Endothelial cell of hepatic sinusoid (primary cell): ENCODE data around the gene FBH1.
"Not testable (repeated sequence)": the region's sequence is repeated elsewhere in the genome, so short reads cannot be mapped to it uniquely, and the experiment has no call there.

Experiments
- in situ Hi-C: cut with HindIII; loops from 2 replicates; pipeline ENCODE4 v1.10.0; 2017; ENCODE audit warnings: low sequenced_read_pairs

FBH1 gene

GRCh38 chr10:5956146-5956936 lies 66.3 kb downstream of the FBH1 start:
- in situ Hi-C loops, result loop anchor here (5.0 kb wide), 1 partner anchor 86 kb away; no protein-coding TSS in a partner anchor

GRCh38 chr10:5958077-5958476 lies 68.0 kb downstream of the FBH1 start:
- in situ Hi-C loops, result loop anchor here (5.0 kb wide), 1 partner anchor 84 kb away; no protein-coding TSS in a partner anchor

GRCh38 chr10:5958675-5959074 lies 68.6 kb downstream of the FBH1 start:
- in situ Hi-C loops, result loop anchor here (5.0 kb wide), 1 partner anchor 84 kb away; no protein-coding TSS in a partner anchor

- in situ Hi-C loops, result loop anchor here (5.0 kb wide), 1 partner anchor 83 kb away; no protein-coding TSS in a partner anchor
These were observed 69.1 kb downstream of the FBH1 start for GRCh38 chr10:5959142-5959541.

GRCh38 chr10:5959581-5960069 lies 69.6 kb downstream of the FBH1 start:
- in situ Hi-C loops, result loop anchor here (5.0 kb wide), 1 partner anchor 83 kb away; no protein-coding TSS in a partner anchor

GRCh38 chr10:5960070-5960972 lies 70.3 kb downstream of the FBH1 start:
- in situ Hi-C loops, result no loop called here

- in situ Hi-C loops, result not testable (repeated sequence)
These were observed 70.9 kb downstream of the FBH1 start for GRCh38 chr10:5960973-5961275.

- in situ Hi-C loops, result no loop called here
These were observed 71.5 kb downstream of the FBH1 start for GRCh38 chr10:5961405-5962100.

- in situ Hi-C loops, result not testable (repeated sequence)
These were observed 72.4 kb downstream of the FBH1 start for GRCh38 chr10:5962358-5962940.

GRCh38 chr10:5963071-5963470 lies 73.0 kb downstream of the FBH1 start:
- in situ Hi-C loops, result no loop called here

- in situ Hi-C loops, result no loop called here
These were observed 73.5 kb downstream of the FBH1 start for GRCh38 chr10:5963591-5963990.

GRCh38 chr10:5964736-5965135 lies 74.7 kb downstream of the FBH1 start:
- in situ Hi-C loops, result no loop called here

GRCh38 chr10:5965266-5965665 lies 75.2 kb downstream of the FBH1 start:
- in situ Hi-C loops, result no loop called here

- in situ Hi-C loops, result no loop called here
These were observed 78.1 kb downstream of the FBH1 start for GRCh38 chr10:5968037-5968680.

- in situ Hi-C loops, result no loop called here
These were observed 78.8 kb downstream of the FBH1 start for GRCh38 chr10:5968681-5969453.

- in situ Hi-C loops, result no loop called here
These were observed 80.0 kb downstream of the FBH1 start for GRCh38 chr10:5970066-5970465.

GRCh38 chr10:5970527-5970926 lies 80.5 kb downstream of the FBH1 start:
- in situ Hi-C loops, result no loop called here

GRCh38 chr10:5971315-5971832 lies 81.3 kb downstream of the FBH1 start:
- in situ Hi-C loops, result no loop called here

GRCh38 chr10:5971886-5972285 lies 81.8 kb downstream of the FBH1 start:
- in situ Hi-C loops, result no loop called here
